Loucy (cell line): Measurements from ENCODE around the gene NLRP8.
"Not testable (repeated sequence)": the region's sequence is repeated elsewhere in the genome, so short reads cannot be mapped to it uniquely, and the experiment has no call there.

ENCODE experiments used
- H2AFZ ChIP-seq: fragments of 200-600 bp; sonication (generic); 2 replicates; pipeline ENCODE4 v1.6.0; 2016; ENCODE audit warnings: antibody characterized with exemption, mild to moderate bottlenecking, low read length, moderate library complexity
- H3F3A ChIP-seq: fragments of 200-600 bp; 2 replicates; pipeline ENCODE4 v1.6.0; 2016; ENCODE audit warnings: antibody characterized with exemption, low read depth, mild to moderate bottlenecking
- H3K27me3 ChIP-seq: fragments of 200-600 bp; sonication (generic); 2 replicates; pipeline ENCODE4 v1.6.1; 2014; ENCODE audit warnings: low read length, mild to moderate bottlenecking; ENCODE audit not compliant: insufficient read depth, poor library complexity, severe bottlenecking
- H3K36me3 ChIP-seq: fragments of 200-600 bp; sonication (generic); 2 replicates; pipeline ENCODE4 v1.6.1; 2016; ENCODE audit warnings: low read length; ENCODE audit not compliant: insufficient read depth
- H3K4me1 ChIP-seq: fragments of 200-600 bp; sonication (generic); 2 replicates; pipeline ENCODE4 v1.5.1; 2014; ENCODE audit warnings: low read length, mild to moderate bottlenecking; ENCODE audit not compliant: insufficient read depth, poor library complexity, severe bottlenecking
- H3K4me2 ChIP-seq: fragments of 200-600 bp; sonication (generic); 2 replicates; pipeline ENCODE4 v1.6.0; 2014; ENCODE audit warnings: antibody characterized with exemption, low read length, low read depth, mild to moderate bottlenecking; ENCODE audit not compliant: poor library complexity, severe bottlenecking
- H3K4me3 ChIP-seq: fragments of 200-600 bp; sonication (generic); 2 replicates; pipeline ENCODE4 v1.5.1; 2014; ENCODE audit warnings: low read length, mild to moderate bottlenecking, mixed read lengths; ENCODE audit not compliant: poor library complexity, severe bottlenecking
- H3K79me2 ChIP-seq: fragments of 200-600 bp; sonication (generic); 2 replicates; pipeline ENCODE4 v1.6.1; 2014; ENCODE audit warnings: low read length; ENCODE audit not compliant: insufficient read depth
- H3K9ac ChIP-seq: fragments of 200-600 bp; sonication (generic); 2 replicates; pipeline ENCODE4 v1.6.0; 2014; ENCODE audit warnings: mild to moderate bottlenecking, low read depth, low read length, moderate library complexity; ENCODE audit not compliant: poor library complexity, severe bottlenecking
- H3K9me2 ChIP-seq: fragments of 200-600 bp; sonication (generic); replicated peaks from 2 replicates; pipeline ENCODE4 v1.6.1; 2016; ENCODE audit warnings: low read depth, low read length, mixed read lengths
- H3K9me3 ChIP-seq: fragments of 200-600 bp; sonication (generic); 2 replicates; pipeline ENCODE4 v1.6.1; 2014; ENCODE audit warnings: mild to moderate bottlenecking, antibody characterized with exemption, low read length, low read depth; ENCODE audit not compliant: insufficient read depth
- H4K20me1 ChIP-seq: fragments of 200-600 bp; sonication (generic); 2 replicates; pipeline ENCODE4 v1.6.0; 2014; ENCODE audit warnings: antibody characterized with exemption, low read length, mild to moderate bottlenecking; ENCODE audit not compliant: insufficient read depth, poor library complexity, severe bottlenecking
- CTCF ChIP-seq: fragments of 200-600 bp; sonication (generic); conservative IDR thresholded peaks from 2 replicates; pipeline ENCODE4 v1.5.1; 2014; ENCODE audit warnings: mild to moderate bottlenecking, antibody characterized with exemption, low read length
- EZH2phosphoT487 ChIP-seq: fragments of 200-600 bp; IDR thresholded peaks from 2 replicates; pipeline ENCODE4 v1.6.1; 2018; ENCODE audit warnings: antibody characterized with exemption, mild to moderate bottlenecking, moderate library complexity, borderline replicate concordance

NLRP8 gene

GRCh38 chr19:56015756-56016155 lies 68.1 kb downstream of the NLRP8 start:
- Histone ChIP-seq H3K4me2 (no peak overlapping the region), H3K27me3 (no peaks in the 10 kb centered on the region), H4K20me1 (no peaks in the 10 kb centered on the region), H3K9me3 (no peaks in the 10 kb centered on the region), H3F3A (no peaks in the 10 kb centered on the region), H3K79me2 (no peaks in the 10 kb centered on the region), H2AFZ (no peak overlapping the region), H3K4me3 (no peak overlapping the region), H3K9ac (no peak overlapping the region), H3K36me3 (no peaks in the 10 kb centered on the region), H3K9me2 (no peaks in the 10 kb centered on the region), H3K4me1 (no peaks in the 10 kb centered on the region)
- TF ChIP-seq EZH2phosphoT487 (no peak), CTCF (no peak)

GRCh38 chr19:56019325-56019724 lies 71.7 kb downstream of the NLRP8 start:
- H4K20me1 ChIP-seq, H3K4me1 ChIP-seq, H3K36me3 ChIP-seq, H3K9me2 ChIP-seq, H3F3A ChIP-seq, H3K9me3 ChIP-seq, H3K9ac ChIP-seq, H3K79me2 ChIP-seq, H3K27me3 ChIP-seq, H2AFZ ChIP-seq, H3K4me2 ChIP-seq, H3K4me3 ChIP-seq: not testable (repeated sequence)

- H3K4me1 ChIP-seq, H3K9me3 ChIP-seq, H3K4me3 ChIP-seq, H3K79me2 ChIP-seq, H3F3A ChIP-seq, H3K9ac ChIP-seq, H3K4me2 ChIP-seq, H4K20me1 ChIP-seq, H2AFZ ChIP-seq, H3K27me3 ChIP-seq, H3K36me3 ChIP-seq, H3K9me2 ChIP-seq: not testable (repeated sequence)
Measured at GRCh38 chr19:56020355-56020975, 72.8 kb downstream of the NLRP8 start.

- Histone ChIP-seq H3K4me1 (no peaks in the 10 kb centered on the region), H3K9me2 (no peaks in the 10 kb centered on the region), H3K4me3 (no peak overlapping the region), H3K27me3 (no peaks in the 10 kb centered on the region), H4K20me1 (no peaks in the 10 kb centered on the region), H3F3A (no peaks in the 10 kb centered on the region), H3K4me2 (no peak overlapping the region), H2AFZ (no peak overlapping the region), H3K36me3 (no peaks in the 10 kb centered on the region), H3K9ac (no peak overlapping the region), H3K9me3 (0 out of 2 replicates have a peak, but pooled peaks cover 3% of the 10 kb centered on the region), H3K79me2 (no peaks in the 10 kb centered on the region)
- TF ChIP-seq CTCF (no peak), EZH2phosphoT487 (no peak)
Measured at GRCh38 chr19:56026769-56027168, 79.1 kb downstream of the NLRP8 start.
